Measurements from ENCODE around the gene GHR.
"Not testable (repeated sequence)": the region's sequence is repeated elsewhere in the genome, so short reads cannot be mapped to it uniquely, and the experiment has no call there.

GHR gene

GRCh38 chr5:42680046-42680445 is 256.8 kb downstream of the GHR start:
- no peaks in the 10 kb centered on the region for H3K36me3 ChIP-seq
- H4K20me1 ChIP-seq, result no peaks in the 10 kb centered on the region
- H3K4me3 ChIP-seq, result no peak overlapping the region
- no peaks in the 10 kb centered on the region for H3K27me3 ChIP-seq
- H3K27ac ChIP-seq, result no peak overlapping the region
- H3K9ac ChIP-seq, result no peak overlapping the region
- no peak overlapping the region for H3K4me2 ChIP-seq
- peaks cover 13 to 26% (median 23%) of the 10 kb centered on the region in 10 experiments for H3K4me1 ChIP-seq
- H3K9me3 ChIP-seq (replicated peaks in 1 of 11), result peaks cover 10 to 25% (median 19%) of the 10 kb centered on the region in 11 experiments; a peak in 20 of 22 replicates
- TF ChIP-seq Cebpa-rat (IDR thresholded peaks at IDR 0.05), result no peak

GRCh38 chr5:42685078-42685477 is 261.8 kb downstream of the GHR start:
- not testable (repeated sequence) for H3K9ac ChIP-seq, H3K4me1 ChIP-seq, H3K27me3 ChIP-seq, H3K4me3 ChIP-seq, H3K4me2 ChIP-seq, H3K36me3 ChIP-seq, H4K20me1 ChIP-seq, H3K27ac ChIP-seq
- peaks cover 9 to 28% (median 22%) of the 10 kb centered on the region in 11 experiments; a peak in 20 of 22 replicates for H3K9me3 ChIP-seq (replicated peaks in 1 of 11)

- H3K27ac ChIP-seq, result no peak overlapping the region
- no peak overlapping the region for H3K9ac ChIP-seq
- H3K27me3 ChIP-seq, result no peaks in the 10 kb centered on the region
- H4K20me1 ChIP-seq, result no peaks in the 10 kb centered on the region
- no peak overlapping the region for H3K4me3 ChIP-seq
- no peak overlapping the region for H3K4me2 ChIP-seq
- no peak for TF ChIP-seq Cebpa-rat (IDR thresholded peaks at IDR 0.05)
- no peaks in the 10 kb centered on the region for H3K4me1 ChIP-seq
- H3K36me3 ChIP-seq, result no peaks in the 10 kb centered on the region
- peaks cover 0 to 10% (median 5%) of the 10 kb centered on the region in 11 experiments; a peak in 4 of 22 replicates for H3K9me3 ChIP-seq (replicated peaks in 1 of 11)
These were observed 266.2 kb downstream of the GHR start for GRCh38 chr5:42689391-42689790.

GRCh38 chr5:42691413-42691937 is 268.2 kb downstream of the GHR start:
- TF ChIP-seq Cebpa-rat (IDR thresholded peaks at IDR 0.05), result no peak
- H3K4me2 ChIP-seq, result no peak overlapping the region

GRCh38 chr5:42701351-42702059 is 278.3 kb downstream of the GHR start:
- H3K27ac ChIP-seq, result no peak overlapping the region
- H3K36me3 ChIP-seq, result no peaks in the 10 kb centered on the region
- H3K4me3 ChIP-seq, result no peak overlapping the region
- H4K20me1 ChIP-seq, result no peaks in the 10 kb centered on the region
- H3K27me3 ChIP-seq, result no peaks in the 10 kb centered on the region
- H3K9ac ChIP-seq, result no peak overlapping the region
- H3K4me1 ChIP-seq, result no peaks in the 10 kb centered on the region
- no peak for TF ChIP-seq Cebpa-rat (IDR thresholded peaks at IDR 0.05)
- H3K4me2 ChIP-seq, result no peak overlapping the region
- H3K9me3 ChIP-seq (replicated peaks in 1 of 11), result peaks cover 6 to 25% (median 16%) of the 10 kb centered on the region in 11 experiments; a peak in 21 of 22 replicates

More at GRCh38 chr5:42691413-42691937, 268.2 kb downstream of the GHR start:
- no peaks in the 10 kb centered on the region for H4K20me1 ChIP-seq
- H3K4me1 ChIP-seq, result no peaks in the 10 kb centered on the region
- no peaks in the 10 kb centered on the region for H3K27me3 ChIP-seq
- peaks cover 0 to 4% (median under 1%) of the 10 kb centered on the region in 11 experiments; a peak in 3 of 22 replicates for H3K9me3 ChIP-seq (replicated peaks in 1 of 11)
- H3K4me3 ChIP-seq, result no peak overlapping the region
- H3K27ac ChIP-seq, result no peak overlapping the region
- H3K9ac ChIP-seq, result no peak overlapping the region
- H3K36me3 ChIP-seq, result no peaks in the 10 kb centered on the region

GRCh38 chr5:42703238-42703637 is 280.0 kb downstream of the GHR start:
- H3K27me3 ChIP-seq, result no peaks in the 10 kb centered on the region
- no peak for TF ChIP-seq Cebpa-rat (IDR thresholded peaks at IDR 0.05)

GRCh38 chr5:42715785-42716184 is 292.5 kb downstream of the GHR start:
- H3K4me1 ChIP-seq, result peaks cover 38 to 56% (median 44%) of the 10 kb centered on the region in 10 experiments
- H3K9ac ChIP-seq, result peak overlapping the region in 1 of 11 experiments; percentile 4; a peak in 1 of 22 replicates
- no peaks in the 10 kb centered on the region for H4K20me1 ChIP-seq
- no peaks in the 10 kb centered on the region for H3K27me3 ChIP-seq
- TF ChIP-seq Cebpa-rat (IDR thresholded peaks at IDR 0.05), result no peak
- H3K27ac ChIP-seq, result peak overlapping the region in 1 of 11 experiments; percentile 27; a peak in 2 of 22 replicates
- no peaks in the 10 kb centered on the region for H3K36me3 ChIP-seq
- H3K4me3 ChIP-seq, result peak overlapping the region in 1 of 10 experiments; percentile 20; a peak in 2 of 20 replicates
- peak overlapping the region; percentile 50 to 87 (median 71) for H3K4me2 ChIP-seq
- H3K9me3 ChIP-seq (replicated peaks in 1 of 11), result peaks cover 0 to 6% (median 0%) of the 10 kb centered on the region in 11 experiments; a peak in 2 of 22 replicates

More at GRCh38 chr5:42703238-42703637, 280.0 kb downstream of the GHR start:
- Histone ChIP-seq H3K36me3 (no peaks in the 10 kb centered on the region), H3K27ac (no peak overlapping the region), H3K9ac (no peak overlapping the region), H3K4me1 (no peaks in the 10 kb centered on the region), H4K20me1 (no peaks in the 10 kb centered on the region), H3K4me2 (no peak overlapping the region), H3K9me3 (replicated peaks in 1 of 11) (peaks cover 6 to 29% (median 17%) of the 10 kb centered on the region in 11 experiments; a peak in 21 of 22 replicates), H3K4me3 (no peak overlapping the region)

GRCh38 chr5:42718591-42718990 is 295.4 kb downstream of the GHR start:
- Histone ChIP-seq H3K9ac (peak overlapping the region in 2 of 11 experiments; percentile 0 to 17; a peak in 1 of 22 replicates), H3K9me3 (replicated peaks in 1 of 11) (peaks cover 0 to 6% (median 0%) of the 10 kb centered on the region in 11 experiments; a peak in 2 of 22 replicates), H3K27ac (peak overlapping the region in 7 of 11 experiments; percentile 17 to 68 (median 41); a peak in 12 of 22 replicates), H3K36me3 (no peaks in the 10 kb centered on the region), H3K27me3 (no peaks in the 10 kb centered on the region), H4K20me1 (no peaks in the 10 kb centered on the region), H3K4me2 (peak overlapping the region; percentile 60 to 86 (median 76)), H3K4me3 (no peak overlapping the region; a peak in 1 of 20 replicates), H3K4me1 (peaks cover 38 to 63% (median 56%) of the 10 kb centered on the region in 10 experiments)
- TF ChIP-seq Cebpa-rat (IDR thresholded peaks at IDR 0.05), result no peak

GRCh38 chr5:42719034-42719433 is 295.8 kb downstream of the GHR start:
- Histone ChIP-seq H3K27me3 (no peaks in the 10 kb centered on the region), H3K27ac (peak overlapping the region in 7 of 11 experiments; percentile 6 to 68 (median 41); a peak in 12 of 22 replicates), H3K9me3 (replicated peaks in 1 of 11) (peaks cover 0 to 2% (median 0%) of the 10 kb centered on the region in 11 experiments; a peak in 1 of 22 replicates), H3K4me1 (peaks cover 38 to 63% (median 56%) of the 10 kb centered on the region in 10 experiments), H3K36me3 (no peaks in the 10 kb centered on the region), H4K20me1 (no peaks in the 10 kb centered on the region), H3K4me3 (no peak overlapping the region; a peak in 1 of 20 replicates), H3K9ac (peak overlapping the region in 2 of 11 experiments; percentile 0 to 17; a peak in 3 of 22 replicates), H3K4me2 (peak overlapping the region; percentile 60 to 86 (median 76))
- no peak for TF ChIP-seq Cebpa-rat (IDR thresholded peaks at IDR 0.05)

Measured in BLaER1 treated with 17β-estradiol and CSF1 and Interleukin-3, amounts not matched to agents 10 nM and 100 nM (cell line).